Ovary (tissue), 9 donors: Measurements from ENCODE around the gene PTPN1. TPM values are rescaled to one million over a fixed set of nuclear protein-coding genes. Genes with fewer than 3 reads are reported as not detected.
"Not testable (repeated sequence)": the region's sequence is repeated elsewhere in the genome, so short reads cannot be mapped to it uniquely, and the experiment has no call there.

Source experiments
- DNase-seq, 5 donors: peaks; one replicate each; pipeline ENCODE4 v3.0.0-alpha.2; 2019 to 2020
- H3K27ac ChIP-seq, 2 donors: fragments of 200-600 bp; one replicate each; pipeline versions ENCODE4 v1.5.1 to v1.8.0; 2019 to 2022
- H3K27me3 ChIP-seq: fragments of 200-600 bp; one replicate; pipeline ENCODE4 v1.8.0; 2022
- H3K36me3 ChIP-seq: fragments of 200-600 bp; sonication (generic); one replicate; pipeline ENCODE4 v1.5.1; 2019
- H3K4me1 ChIP-seq: one replicate; pipeline ENCODE4 v1.8.1; 2013; ENCODE audit warnings: mild to moderate bottlenecking, moderate library complexity; ENCODE audit not compliant: insufficient read depth
- H3K4me3 ChIP-seq: fragments of 200-600 bp; sonication (generic); one replicate; pipeline ENCODE4 v1.5.1; 2017
- H3K9me3 ChIP-seq, 2 donors: fragments of 200-600 bp in 1 of 2; sonication (generic) in 1 of 2; one replicate each; pipeline versions ENCODE4 v1.5.1 to v1.8.1; 2013 to 2019; ENCODE audit warnings: mild to moderate bottlenecking in 1 of 2, moderate library complexity in 1 of 2
- CTCF ChIP-seq, 3 donors: fragments of 450-650 bp in 2 of 3; fragments of 200-600 bp in 1 of 3; IDR thresholded peaks; one replicate each; pipeline versions ENCODE4 v1.5.1 to v1.8.0; 2016 to 2022; ENCODE audit warnings: antibody characterized with exemption in 3 of 3, mild to moderate bottlenecking in 1 of 3
- EP300 ChIP-seq: sonication (generic); formaldehyde crosslinking; IDR thresholded peaks from one replicate; pipeline ENCODE4 v1.6.1; 2017; ENCODE audit warnings: antibody characterized with exemption
- POLR2A ChIP-seq: fragments of 450-650 bp; IDR thresholded peaks from one replicate; pipeline ENCODE4 v1.6.1; 2017; ENCODE audit warnings: antibody characterized with exemption, mild to moderate bottlenecking, moderate library complexity
- WGBS, 3 donors: extraction: QIAGEN DNeasy Blood & Tissue Kit in 1 of 3; methylation state at CpG; one replicate each; pipeline versions ENCODE4 v1.1.5 to v1.1.7; 2013 to 2017; 5-methylcytosine and 5-hydroxymethylcytosine counted together
- intact Hi-C, 4 donors: fragments of 100-400 bp; cut with DNase I; formaldehyde crosslinking; loops; one replicate each; pipeline versions ENCODE4 v1.11.0 to v1.15.1; 2022 to 2023
- polyA plus RNA-seq, 2 donors: library from polyadenylated mRNA; stranded (reverse); fragments of 200-250 nt in 1 of 2; fragments of 350-450 nt in 1 of 2; fragmentation: Illumina TruSeq in 1 of 2; extraction: RNeasy Lipid Tissue Mini Kit (QIAGEN cat#74804) in 1 of 2; gene quantifications; one replicate each; pipeline ENCODE4 v1.2.3, GENCODE V29; 2013 to 2014
- total RNA-seq, 7 donors: library from RNA; depleted of rRNA in 2 of 7; stranded (reverse); fragments of >200 nt in 2 of 7; fragmentation: NEBNext Ultra II Directional in 3 of 7; extraction: Animal tissue kit (Norgen Biotek cat#: 25700) in 3 of 7; gene quantifications; one replicate each; pipeline versions ENCODE4 v1.1.0 to v1.2.4, GENCODE V29; 2016 to 2023
- donor health status: DM: no; HTN: no; CAD: no; lungs with moderate emphysema.
- donor health status: DM: no; HTN: no; CAD: no.
- donor health status: Bipolar disorder and iron deficiency.
- donor health status: DM: yes; HTN: yes; CAD: no.
- donor health status: DM: no; HTN: no; CAD: no.
- donor health status: DM: yes; HTN: yes; CAD: no.

Gene PTPN1
- total and polyA plus RNA-seq, 9 donors, result 17.6 to 36.7 (median 26.6) TPM

GRCh38 chr20:50615407-50615806, 105.2 kb downstream of the PTPN1 start:
- WGBS, 3 donors, result 72 to 81% (median 75%) methylated on average over 6 of the region's 6 CpGs
- no peak overlapping the region for H3K27ac ChIP-seq
- H3K4me1 ChIP-seq, result peaks cover 2% of the 10 kb centered on the region
- no peaks in the 10 kb centered on the region for H3K27me3 ChIP-seq
- no peaks in the 10 kb centered on the region for H3K9me3 ChIP-seq
- DNase-seq, result no peak
- TF ChIP-seq CTCF (IDR thresholded peaks at IDR 0.05), result no peak
- no peak for TF ChIP-seq POLR2A
- TF ChIP-seq EP300, result no peak
- no peak overlapping the region for H3K4me3 ChIP-seq
- H3K36me3 ChIP-seq, result no peaks in the 10 kb centered on the region
- intact Hi-C loops, result no loop called here

- Histone ChIP-seq H3K27ac (no peak overlapping the region), H3K9me3 (no peaks in the 10 kb centered on the region), H3K4me1 (no peaks in the 10 kb centered on the region), H3K27me3 (no peaks in the 10 kb centered on the region), H3K36me3 (no peaks in the 10 kb centered on the region), H3K4me3 (no peak overlapping the region)
- 90 to 94% (median 93%) methylated on average over 5 of the region's 5 CpGs for WGBS, 3 donors
- DNase-seq, result no peak
- no peak for TF ChIP-seq EP300
- TF ChIP-seq POLR2A, result no peak
- intact Hi-C loops, result no loop called here
Measured at GRCh38 chr20:50617022-50617421, 106.8 kb downstream of the PTPN1 start.

- Histone ChIP-seq H3K4me1 (no peaks in the 10 kb centered on the region), H3K4me3 (no peak overlapping the region), H3K27me3 (no peaks in the 10 kb centered on the region), H3K27ac (no peak overlapping the region), H3K36me3 (no peaks in the 10 kb centered on the region), H3K9me3 (no peaks in the 10 kb centered on the region)
- no peak for DNase-seq
- intact Hi-C loops, result no loop called here
- 94 to 100% (median 100%) methylated on average over 1 of the region's 1 CpG for WGBS, 3 donors
- no peak for TF ChIP-seq CTCF (IDR thresholded peaks at IDR 0.05)
- TF ChIP-seq EP300, result no peak
- TF ChIP-seq POLR2A, result no peak
Measured at GRCh38 chr20:50618537-50618936, 108.4 kb downstream of the PTPN1 start.

GRCh38 chr20:50620459-50620858, 110.3 kb downstream of the PTPN1 start:
- DNase-seq, result not testable (repeated sequence)

GRCh38 chr20:50621068-50621665, 111.0 kb downstream of the PTPN1 start:
- TF ChIP-seq CTCF (IDR thresholded peaks at IDR 0.05) (no peak), EP300 (no peak), POLR2A (no peak)
- Histone ChIP-seq H3K9me3 (no peaks in the 10 kb centered on the region), H3K27ac (no peak overlapping the region), H3K36me3 (no peaks in the 10 kb centered on the region), H3K27me3 (no peaks in the 10 kb centered on the region), H3K4me3 (no peak overlapping the region), H3K4me1 (peaks cover 5% of the 10 kb centered on the region)
- WGBS, 3 donors, result 90 to 91% (median 90%) methylated on average over 4 of the region's 4 CpGs
- no peak for DNase-seq
- intact Hi-C loops, result loop anchor here in 2 of 4 donors (10.0 kb wide), 1 partner anchor 94 kb away; no protein-coding TSS in a partner anchor

More at GRCh38 chr20:50620459-50620858, 110.3 kb downstream of the PTPN1 start:
- 93 to 97% (median 96%) methylated on average over 9 of the region's 9 CpGs for WGBS, 3 donors
- H3K4me3 ChIP-seq, H3K27ac ChIP-seq, H3K27me3 ChIP-seq, H3K36me3 ChIP-seq, H3K4me1 ChIP-seq, H3K9me3 ChIP-seq: not testable (repeated sequence)
- intact Hi-C loops, result loop anchor here in 2 of 4 donors (10.0 kb wide), 1 partner anchor 94 kb away; no protein-coding TSS in a partner anchor
